Caco-2 (cell line): ENCODE measurements around the gene HLA-DMB. TPM values are rescaled to one million over a fixed set of nuclear protein-coding genes. Genes with fewer than 3 reads are reported as not detected.

Source experiments
- BruUV-seq: library from RNA; stranded (reverse); fragments of 400-500 nt; replicated peaks from 2 replicates; lab custom pipeline; 2021; lab: Mats Ljungman, UMichigan
- CTCF ChIA-PET: fragments of 300-600 bp; sonication (Branson Sonifier 250); formaldehyde crosslinking; loops from one replicate; lab custom pipeline; 2022; ENCODE audit warnings: antibody characterized with exemption; lab: Charles Lee
- POLR2A ChIA-PET: fragments of 300-600 bp; sonication (Branson Sonifier 250); formaldehyde crosslinking; loops from one replicate; lab custom pipeline; 2022; ENCODE audit warnings: antibody characterized with exemption; lab: Charles Lee
- DNase-seq, 2 experiments: peaks; one replicate each; pipeline versions ENCODE4 v3.0.0 to v3.0.0-alpha.2; 2020 to 2022
- H3K27me3 ChIP-seq: replicated peaks from 2 replicates; pipeline ENCODE4 v1.6.0; 2011; ENCODE audit warnings: low read length; ENCODE audit not compliant: control insufficient read depth, insufficient read depth
- H3K36me3 ChIP-seq: 2 replicates; pipeline ENCODE4 v1.5.1; 2011; ENCODE audit warnings: low read length; ENCODE audit not compliant: control insufficient read depth, insufficient read depth
- H3K4me1 ChIP-seq: fragments of 250-450 bp; sonication (Bioruptor Pico); 2 replicates; pipeline ENCODE4 v1.5.1; 2020; ENCODE audit warnings: mild to moderate bottlenecking
- H3K4me3 ChIP-seq: 2 replicates; pipeline ENCODE4 v1.5.1; 2011; ENCODE audit warnings: low read depth, mild to moderate bottlenecking, control low read depth, low read length
- H3K9me3 ChIP-seq: fragments of 250-450 bp; sonication (Bioruptor Pico); 2 replicates; pipeline ENCODE4 v1.5.1; 2020; ENCODE audit warnings: mild to moderate bottlenecking, moderate library complexity
- H3K27ac Mint-ChIP-seq: one replicate; pipeline ENCODE4 v1.8.0; 2022; ENCODE audit warnings: mixed read lengths; ENCODE audit not compliant: unreplicated experiment
- H3K27me3 Mint-ChIP-seq: one replicate; pipeline ENCODE4 v1.8.0; 2022; ENCODE audit warnings: mixed read lengths; ENCODE audit not compliant: insufficient read depth, unreplicated experiment
- H3K36me3 Mint-ChIP-seq: one replicate; pipeline ENCODE4 v1.8.0; 2022; ENCODE audit warnings: mild to moderate bottlenecking, mixed read lengths; ENCODE audit not compliant: insufficient read depth, unreplicated experiment
- H3K4me1 Mint-ChIP-seq: one replicate; pipeline ENCODE4 v1.8.0; 2022; ENCODE audit warnings: low read depth, mixed read lengths; ENCODE audit not compliant: unreplicated experiment
- H3K4me3 Mint-ChIP-seq: one replicate; pipeline ENCODE4 v1.8.0; 2022; ENCODE audit warnings: mild to moderate bottlenecking, moderate library complexity, mixed read lengths; ENCODE audit not compliant: unreplicated experiment
- H3K9me3 Mint-ChIP-seq: one replicate; pipeline ENCODE4 v1.8.0; 2022; ENCODE audit warnings: mixed read lengths; ENCODE audit not compliant: unreplicated experiment
- intact Hi-C: fragments of 100-400 bp; cut with micrococcal nuclease; formaldehyde crosslinking; loops from one replicate; pipeline ENCODE4 v1.10.0; 2022; ENCODE audit not compliant: unreplicated experiment
- total RNA-seq: library from RNA; stranded (reverse); gene quantifications from 2 replicates; pipeline ENCODE4 v1.2.3, GENCODE V29; 2022
- TF ChIP-seq, protein P1 (sequence below), 2 experiments: fragments of 200-600 bp in 1 of 2; IDR thresholded peaks; 1 replicate in 1 of 2; 2 replicates in 1 of 2; pipeline versions ENCODE4 v1.5.1 to v1.8.0; 2011 to 2022; ENCODE audit warnings: antibody characterized with exemption in 1 of 2, control low read depth in 1 of 2, inconsistent platforms in 1 of 2, low read depth in 1 of 2, low read length in 1 of 2, mild to moderate bottlenecking in 1 of 2, moderate library complexity in 1 of 2; ENCODE audit not compliant: insufficient read depth in 1 of 2, severe bottlenecking in 1 of 2, unreplicated experiment in 1 of 2

HLA-DMB gene
- total RNA-seq, 1 experiment from 2014 or later = not detected

DNA sequence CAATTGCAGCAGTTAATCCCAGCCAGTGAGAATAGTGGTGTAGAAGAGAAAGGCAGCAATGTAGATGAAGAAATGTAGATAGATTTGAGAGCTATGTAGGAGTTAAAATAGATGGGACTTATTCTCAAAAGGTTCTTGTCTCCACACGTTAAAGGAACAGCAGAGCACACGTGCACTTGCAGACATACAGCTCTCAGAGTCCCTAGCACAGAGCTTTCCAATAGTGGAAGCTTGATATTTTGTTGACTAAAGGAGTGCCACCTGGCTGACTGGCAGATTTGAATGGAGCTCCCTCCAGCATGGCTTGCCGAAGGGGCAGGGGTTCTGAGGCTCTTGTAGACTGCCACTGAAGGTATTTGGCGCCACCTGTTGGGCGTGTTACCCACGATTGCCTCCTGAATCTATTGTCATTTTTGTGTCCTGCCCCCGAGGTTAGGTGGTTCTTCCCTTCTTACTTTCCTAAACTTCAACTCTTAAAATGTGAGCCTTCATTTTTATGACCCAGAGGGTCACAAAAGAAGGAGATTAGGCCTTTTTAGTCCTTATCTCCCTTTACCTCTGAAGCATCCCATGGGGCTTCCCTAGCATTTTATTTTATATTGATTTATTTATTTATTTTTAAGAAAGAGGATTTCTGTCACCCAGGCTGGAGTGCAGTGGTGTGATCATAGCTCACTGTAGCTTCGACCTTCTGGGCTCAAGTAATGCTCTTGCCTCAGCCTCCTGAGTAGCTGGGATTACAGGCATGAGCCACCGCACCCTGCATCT, 44.0 kb upstream of the HLA-DMB start:
- H3K27me3 ChIP-seq = no peaks in the 10 kb centered on the region
- CTCF ChIA-PET = interaction anchor here (0.5 to 3.3 kb wide), 23 partner anchors 10 to 853 kb away, joined by 3 to 51 read pairs (median 6); partner anchors contain the start of genes HLA-DMA, HLA-DPB1, HSD17B8 and TAP2
- no peaks in the 10 kb centered on the region for H3K9me3 ChIP-seq
- POLR2A ChIA-PET = interaction anchor here (1.1 to 3.0 kb wide), 2 partner anchors 13 to 32 kb away, joined by 3 to 61 read pairs; partner anchors contain the start of gene HLA-DMA
- no peak overlapping the region for H3K27ac Mint-ChIP-seq
- no peak overlapping the region for H3K4me3 ChIP-seq
- peaks cover 13% of the 10 kb centered on the region for H3K4me1 Mint-ChIP-seq
- DNase-seq = peak; percentile 84 to 86
- no peaks in the 10 kb centered on the region for H3K36me3 ChIP-seq
- H3K4me3 Mint-ChIP-seq = peak overlapping the region; percentile 8
- TF ChIP-seq, protein P1, sequence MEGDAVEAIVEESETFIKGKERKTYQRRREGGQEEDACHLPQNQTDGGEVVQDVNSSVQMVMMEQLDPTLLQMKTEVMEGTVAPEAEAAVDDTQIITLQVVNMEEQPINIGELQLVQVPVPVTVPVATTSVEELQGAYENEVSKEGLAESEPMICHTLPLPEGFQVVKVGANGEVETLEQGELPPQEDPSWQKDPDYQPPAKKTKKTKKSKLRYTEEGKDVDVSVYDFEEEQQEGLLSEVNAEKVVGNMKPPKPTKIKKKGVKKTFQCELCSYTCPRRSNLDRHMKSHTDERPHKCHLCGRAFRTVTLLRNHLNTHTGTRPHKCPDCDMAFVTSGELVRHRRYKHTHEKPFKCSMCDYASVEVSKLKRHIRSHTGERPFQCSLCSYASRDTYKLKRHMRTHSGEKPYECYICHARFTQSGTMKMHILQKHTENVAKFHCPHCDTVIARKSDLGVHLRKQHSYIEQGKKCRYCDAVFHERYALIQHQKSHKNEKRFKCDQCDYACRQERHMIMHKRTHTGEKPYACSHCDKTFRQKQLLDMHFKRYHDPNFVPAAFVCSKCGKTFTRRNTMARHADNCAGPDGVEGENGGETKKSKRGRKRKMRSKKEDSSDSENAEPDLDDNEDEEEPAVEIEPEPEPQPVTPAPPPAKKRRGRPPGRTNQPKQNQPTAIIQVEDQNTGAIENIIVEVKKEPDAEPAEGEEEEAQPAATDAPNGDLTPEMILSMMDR (IDR thresholded peaks at IDR 0.05; ENCODE audit: insufficient read depth in 1 of 2, low read depth in 1 of 2, low read length in 1 of 2, severe bottlenecking in 1 of 2, unreplicated experiment in 1 of 2) = peak; percentile 73 to 81
- no peaks in the 10 kb centered on the region for H3K9me3 Mint-ChIP-seq
- no TSS peak for BruUV-seq
- H3K36me3 Mint-ChIP-seq = peaks cover 57% of the 10 kb centered on the region
- H3K4me1 ChIP-seq = peaks cover 17% of the 10 kb centered on the region
- H3K27me3 Mint-ChIP-seq = no peaks in the 10 kb centered on the region
- intact Hi-C loops = loop anchor here (1.0 to 2.0 kb wide), 3 partner anchors 32 to 100 kb away; partner anchors contain the start of gene HLA-DMA

GRCh38 chr6:32983964-32984621, 43.3 kb upstream of the HLA-DMB start:
- no TSS peak for BruUV-seq
- H3K36me3 ChIP-seq = no peaks in the 10 kb centered on the region
- peaks cover 13% of the 10 kb centered on the region for H3K4me1 Mint-ChIP-seq

More at GRCh38 chr6:32983964-32984621, 43.3 kb upstream of the HLA-DMB start:
- DNase-seq = no peak
- Histone ChIP-seq H3K9me3 (no peaks in the 10 kb centered on the region), H3K27me3 (no peaks in the 10 kb centered on the region), H3K4me3 (no peak overlapping the region), H3K4me1 (peaks cover 17% of the 10 kb centered on the region)
- Mint-ChIP-seq H3K9me3 (no peaks in the 10 kb centered on the region), H3K36me3 (peaks cover 64% of the 10 kb centered on the region), H3K27me3 (no peaks in the 10 kb centered on the region), H3K4me3 (peak overlapping the region; percentile 8), H3K27ac (peak overlapping the region; percentile 12)
- TF ChIP-seq, protein P1 (IDR thresholded peaks at IDR 0.05; ENCODE audit: insufficient read depth in 1 of 2, low read depth in 1 of 2, low read length in 1 of 2, severe bottlenecking in 1 of 2, unreplicated experiment in 1 of 2) = no peak
- ChIA-PET CTCF (interaction anchor here (0.5 to 3.3 kb wide), 24 partner anchors 9 to 853 kb away, joined by 3 to 51 read pairs (median 6); partner anchors contain the start of genes HLA-DMA, HLA-DPB1, HSD17B8 and TAP2), POLR2A (interaction anchor here (0.8 to 3.0 kb wide), 3 partner anchors 13 to 31 kb away, joined by 3 to 61 read pairs (median 3); partner anchors contain the start of gene HLA-DMA)
- intact Hi-C loops = loop anchor here (1.0 to 2.0 kb wide), 3 partner anchors 31 to 99 kb away; partner anchors contain the start of gene HLA-DMA
